ENCODE measurements around the gene SMYD5.
"Not testable (repeated sequence)": the region's sequence is repeated elsewhere in the genome, so short reads cannot be mapped to it uniquely, and the experiment has no call there.

The SMYD5 gene

DNA sequence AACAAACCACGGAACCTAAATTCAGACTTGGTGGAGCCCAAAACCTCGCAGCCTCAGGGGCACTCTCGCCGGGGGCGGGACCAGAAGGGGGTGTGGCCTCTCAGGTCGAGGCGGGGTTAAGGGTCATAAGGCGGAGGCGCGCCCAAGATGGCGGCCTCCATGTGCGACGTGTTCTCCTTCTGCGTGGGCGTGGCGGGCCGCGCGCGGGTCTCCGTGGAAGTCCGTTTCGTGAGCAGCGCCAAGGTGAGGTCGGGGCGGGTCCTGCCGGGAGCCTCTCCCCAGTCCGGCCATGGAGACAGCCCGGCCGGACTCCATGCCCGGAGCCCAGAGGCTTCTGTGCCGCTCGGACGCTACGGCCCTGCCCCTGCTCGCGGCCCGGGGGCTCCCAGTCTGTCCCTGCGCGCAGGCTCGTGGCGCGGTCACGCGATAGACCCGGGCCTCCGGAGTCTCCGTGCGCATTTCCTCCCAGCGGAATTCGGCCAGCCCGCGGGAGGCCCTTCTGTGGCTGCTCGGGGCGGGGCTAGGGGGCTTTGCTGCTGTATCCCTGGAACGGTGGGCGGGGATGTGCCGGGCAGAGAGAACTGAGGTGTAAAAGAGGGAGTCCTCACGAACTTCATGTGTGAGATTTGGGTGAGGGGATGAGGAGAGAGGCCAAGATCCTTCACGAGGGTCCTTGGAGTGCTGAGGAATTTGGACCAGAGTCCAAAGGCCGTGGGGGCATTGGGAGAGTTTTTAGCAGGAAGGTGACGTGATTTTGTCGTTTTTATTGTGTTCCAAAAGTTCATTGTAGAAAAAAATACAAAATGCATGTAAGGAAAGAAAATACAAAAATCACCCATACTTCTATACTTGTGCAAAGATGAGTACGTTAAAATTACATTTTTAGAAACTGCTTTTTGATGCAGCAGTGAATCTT lies at the start of gene SMYD5:
TSS of gene SMYD5 (plus strand) at position 126 of the 916 bp plus-strand sequence. CDS start at position 148, 22 bp downstream.
- peak; percentile 89 for DNase-seq

DNA sequence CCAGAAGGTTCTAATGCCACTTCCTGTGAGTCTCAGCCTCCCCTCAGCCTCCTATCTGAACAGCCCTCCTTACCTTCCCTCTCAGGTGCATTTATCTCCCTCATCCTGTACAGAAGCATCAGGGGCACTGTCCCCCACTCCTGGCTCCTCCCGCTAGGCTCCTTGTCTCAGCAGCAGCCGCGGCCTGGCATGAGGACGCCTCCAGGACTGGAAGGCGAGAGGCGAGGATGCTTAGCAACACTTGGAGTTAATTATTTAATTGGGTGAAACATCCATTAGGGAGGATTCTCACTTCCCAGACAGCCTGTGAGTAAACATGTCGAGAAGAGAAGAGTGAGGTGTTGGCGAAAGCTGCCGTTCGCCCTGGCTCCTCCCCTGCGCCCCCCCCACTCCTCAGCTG lies 48.1 kb upstream of the SMYD5 start:
- not testable (repeated sequence) for DNase-seq

DNA sequence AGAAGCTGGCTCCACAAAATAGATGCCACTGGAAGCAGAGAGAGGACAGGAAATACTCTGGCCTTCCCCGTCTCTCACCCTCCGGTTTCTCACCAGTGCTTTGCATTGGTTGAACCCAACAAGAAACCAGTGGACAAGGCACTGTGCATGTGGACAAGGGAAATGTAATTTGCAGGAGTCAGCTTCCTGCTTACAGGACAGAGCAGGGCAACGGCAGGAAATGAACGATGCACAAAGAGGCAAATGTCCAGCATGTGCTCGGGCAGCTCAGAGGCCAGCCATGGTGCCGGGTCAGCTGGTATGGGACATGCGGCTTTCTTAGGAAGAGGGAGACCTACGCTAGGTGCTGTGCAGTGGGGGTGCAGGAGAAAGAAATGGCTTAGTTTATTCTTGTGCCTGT lies 47.2 kb upstream of the SMYD5 start:
- not testable (repeated sequence) for DNase-seq

DNA sequence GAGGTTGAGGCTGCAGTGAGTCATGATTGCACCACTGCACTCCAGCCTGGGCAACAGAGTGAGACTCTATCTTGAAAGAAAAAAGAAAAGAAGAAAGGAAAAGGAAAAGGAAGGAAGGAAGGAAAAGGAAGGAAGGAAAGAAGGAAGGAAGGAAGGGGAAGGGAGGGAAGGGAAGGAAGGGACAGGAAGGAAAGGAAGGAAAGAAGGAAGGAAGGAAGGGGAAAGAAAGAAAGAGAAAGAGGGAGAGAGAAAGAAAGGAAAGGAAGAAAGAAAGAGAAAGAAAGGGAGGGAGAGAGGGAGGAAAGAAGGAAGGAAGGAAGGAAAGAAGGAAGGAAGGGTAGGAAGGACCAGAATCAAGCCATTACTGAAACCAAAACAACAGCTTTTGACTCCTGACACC lies 45.7 kb upstream of the SMYD5 start:
- not testable (repeated sequence) for DNase-seq

DNA sequence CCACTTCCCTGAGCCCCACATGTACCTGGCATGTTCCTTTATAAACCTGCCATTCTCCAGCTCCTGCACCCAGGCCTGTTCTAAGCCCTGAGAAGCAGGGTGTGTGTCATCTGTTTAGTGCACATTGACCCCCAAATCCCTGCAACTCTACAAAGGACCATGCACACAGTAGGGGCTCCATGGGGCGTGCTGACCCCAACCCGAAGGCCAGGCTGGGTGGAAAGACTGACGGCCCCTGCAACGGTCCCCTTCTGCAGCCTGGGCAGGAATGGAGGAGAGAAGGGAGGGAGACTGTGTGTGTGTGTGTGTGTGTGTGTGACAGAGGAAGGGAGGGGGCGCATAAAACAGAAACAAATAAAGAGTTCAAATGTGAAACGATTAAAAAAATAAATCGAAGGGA lies 43.7 kb upstream of the SMYD5 start:
- not testable (repeated sequence) for DNase-seq

DNA sequence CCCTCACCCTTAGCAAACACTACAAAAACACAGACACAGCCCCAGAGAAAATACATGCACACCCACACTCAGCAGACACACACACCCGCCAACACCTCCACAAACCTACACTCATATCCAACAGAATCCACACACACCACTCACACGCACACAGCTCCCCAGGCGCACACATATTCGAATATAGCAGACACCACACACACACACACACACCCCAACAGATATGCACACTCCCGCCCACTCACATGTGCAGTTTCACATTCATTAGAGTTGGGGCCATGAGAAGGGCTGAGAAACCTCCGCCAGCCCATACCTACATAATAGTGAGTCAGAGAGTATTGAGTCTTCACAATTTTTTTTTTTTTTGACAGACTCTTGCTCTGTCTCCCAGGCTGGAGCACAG lies 41.1 kb upstream of the SMYD5 start:
- DNase-seq, result peak; percentile 66

DNA sequence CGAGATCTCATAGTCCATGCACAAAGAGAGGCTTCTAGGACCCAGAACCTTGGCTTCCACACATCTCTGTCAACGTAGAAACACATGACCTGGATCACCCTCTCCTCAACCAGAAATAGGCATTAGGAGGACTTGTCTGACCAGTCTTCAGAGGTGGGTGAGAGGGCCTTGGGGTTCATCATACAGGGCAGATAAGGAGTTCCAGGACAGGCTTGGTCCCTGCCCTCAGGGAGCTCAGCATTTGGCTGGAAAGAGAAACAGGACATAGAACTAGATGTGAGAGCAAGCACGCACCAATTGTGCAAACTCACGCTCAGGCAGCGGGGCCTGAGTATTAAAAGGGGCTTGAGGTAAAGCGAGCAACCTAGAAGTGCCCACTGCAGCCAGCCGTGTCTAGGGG lies 40.3 kb upstream of the SMYD5 start:
- DNase-seq, result no peak

DNA sequence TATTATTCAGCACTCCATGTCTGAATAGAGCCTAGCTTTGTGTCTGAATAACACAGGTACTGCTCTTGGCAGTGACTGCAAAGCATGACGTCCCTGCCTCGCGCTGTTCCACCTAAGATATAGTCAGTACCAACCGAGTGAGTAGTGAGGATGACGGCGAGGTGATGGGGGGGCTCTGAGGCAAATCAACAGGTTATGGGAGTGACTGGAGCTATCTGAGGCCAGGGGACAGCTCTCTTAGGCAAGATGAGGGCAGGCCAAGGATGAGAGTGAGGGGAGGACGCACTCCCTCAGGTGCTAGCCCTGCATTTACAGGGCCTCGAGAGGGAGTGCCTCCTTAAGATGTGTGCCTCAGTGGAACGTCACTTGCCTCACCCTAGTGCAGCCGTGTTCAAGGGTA lies 39.8 kb upstream of the SMYD5 start:
- no peak for DNase-seq

DNA sequence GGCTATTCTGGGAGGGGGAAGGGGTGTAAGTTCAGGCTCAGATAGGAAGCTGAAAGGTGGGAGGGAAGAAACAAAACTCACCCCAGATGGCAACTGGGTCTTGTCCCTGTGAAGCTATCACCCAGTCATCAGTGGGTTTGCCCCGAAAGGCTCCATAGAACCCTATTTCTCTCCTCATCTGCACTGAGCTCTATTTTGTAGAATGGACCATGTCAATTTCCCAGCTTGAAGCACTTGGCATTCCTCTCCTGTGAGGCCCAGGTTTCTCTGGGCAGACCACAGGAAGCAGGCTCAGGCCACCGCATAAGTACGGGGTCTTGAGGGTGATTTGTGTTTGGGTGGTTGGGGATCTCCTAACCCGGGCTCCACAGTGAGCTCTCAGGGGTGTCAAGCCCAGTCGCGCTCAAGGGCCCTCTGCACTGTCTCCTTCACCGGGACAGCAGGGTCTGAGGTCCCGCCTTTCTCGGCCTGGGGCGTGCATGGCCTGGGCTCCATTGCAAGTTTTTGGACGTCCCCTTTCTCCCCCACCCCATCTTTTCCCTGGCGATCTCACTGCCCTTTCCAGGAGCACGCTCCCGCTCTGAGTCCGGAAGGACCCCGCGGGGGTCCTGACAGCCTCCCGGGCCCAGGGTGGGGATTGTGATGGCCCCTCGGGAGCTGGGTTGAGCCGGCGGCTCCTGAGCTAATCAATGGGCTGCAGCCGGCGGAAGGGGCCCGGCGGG lies 38.9 kb upstream of the SMYD5 start:
- no peak for DNase-seq

DNA sequence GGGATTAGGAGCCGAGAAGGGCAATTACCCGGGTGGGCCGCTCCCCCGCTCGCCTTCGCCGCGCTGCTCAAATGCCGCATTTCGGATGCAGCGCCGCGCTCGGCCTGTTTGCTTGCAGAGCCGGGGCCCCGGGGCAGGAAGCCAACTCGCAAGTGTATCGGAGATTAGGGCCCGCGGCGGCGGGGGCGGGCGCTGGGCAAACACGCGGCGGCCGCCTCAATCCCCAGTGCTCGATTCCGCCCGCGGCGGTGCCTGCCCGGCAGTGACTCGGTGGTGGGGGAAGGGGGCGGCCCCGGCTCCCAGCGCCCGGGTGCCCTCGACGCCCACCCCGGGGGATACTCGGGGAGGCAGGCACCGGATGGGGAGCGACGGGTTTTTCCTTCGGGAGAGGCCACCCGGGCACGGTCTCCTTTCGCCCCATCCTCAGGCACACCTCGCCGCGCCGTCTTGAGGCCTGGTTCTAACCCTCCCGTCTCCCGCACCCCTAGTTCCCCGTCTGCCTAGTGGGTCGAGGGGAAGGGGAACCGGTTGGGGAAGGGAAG lies 38.3 kb upstream of the SMYD5 start:
- DNase-seq, result peak; percentile 61

DNA sequence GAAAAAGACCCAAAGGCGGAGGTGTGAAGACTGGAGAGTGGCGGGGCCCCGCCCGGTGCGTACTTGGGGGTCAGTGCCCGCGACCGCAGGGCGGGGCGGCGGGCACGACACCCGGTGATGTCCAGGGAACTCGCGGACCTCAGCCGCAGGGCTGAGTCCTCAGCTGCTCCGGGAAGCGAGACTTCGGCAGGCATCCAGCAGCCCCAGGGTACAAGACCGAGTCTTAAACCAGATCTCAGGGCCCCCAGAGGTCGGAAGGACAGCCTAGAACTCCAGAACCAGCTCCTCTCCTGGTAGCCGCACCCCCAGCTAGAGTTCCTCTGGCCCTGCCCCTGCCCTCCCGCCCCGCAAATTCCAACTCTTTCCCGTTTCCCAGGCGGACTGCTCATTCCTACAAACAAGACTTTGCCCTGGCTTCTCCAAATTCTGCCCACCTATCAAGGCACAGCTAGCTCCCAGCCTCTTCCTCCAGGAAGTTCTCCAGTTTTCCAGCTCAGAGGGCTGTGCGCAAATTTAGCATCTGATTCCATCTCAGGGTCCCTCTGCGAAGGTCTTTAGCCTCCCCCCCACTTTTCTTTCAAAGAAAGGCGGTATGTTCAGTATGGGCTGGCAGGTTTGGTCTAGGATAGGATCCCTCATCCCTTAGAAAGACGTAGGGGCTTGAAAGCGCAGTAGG lies 37.7 kb upstream of the SMYD5 start:
- no peak for DNase-seq

DNA sequence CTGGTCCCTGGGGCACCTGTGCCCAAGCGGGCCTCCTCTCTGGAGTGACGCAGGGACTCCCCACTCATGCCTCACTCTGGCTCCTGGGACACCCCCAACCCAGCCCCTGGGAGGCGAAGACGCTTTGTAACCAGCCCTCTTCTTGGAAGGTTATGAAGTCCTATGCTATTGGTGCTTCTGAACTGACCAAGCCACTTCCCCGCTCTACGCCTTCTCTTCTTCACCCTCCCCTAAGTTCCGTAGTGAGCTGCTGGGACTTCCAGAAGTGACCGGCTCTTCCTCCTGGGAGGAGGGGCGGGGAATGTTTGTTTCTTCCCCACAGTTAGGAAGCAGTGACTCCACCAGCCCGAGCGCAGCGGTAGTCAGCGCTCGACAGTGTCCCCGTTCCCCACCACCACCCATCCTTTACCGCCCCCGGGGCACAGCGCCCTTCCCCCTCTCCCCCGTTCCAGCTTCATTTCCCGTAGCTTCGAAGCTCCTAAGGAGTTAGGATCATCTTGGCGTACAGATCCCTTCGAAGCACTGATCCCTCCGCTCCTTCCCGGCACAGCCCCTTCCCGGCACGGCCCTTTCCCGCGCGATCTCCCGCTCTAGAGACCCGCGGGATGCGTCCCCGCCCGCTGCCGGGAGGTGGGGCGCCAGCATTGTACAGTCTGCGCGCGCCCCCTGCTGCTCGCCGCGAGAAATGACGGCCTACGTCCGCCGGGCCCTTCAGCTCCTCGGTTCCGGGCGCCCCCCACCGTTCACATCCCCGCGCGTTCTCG lies 37.0 kb upstream of the SMYD5 start:
- peak; percentile 84 for DNase-seq

DNA sequence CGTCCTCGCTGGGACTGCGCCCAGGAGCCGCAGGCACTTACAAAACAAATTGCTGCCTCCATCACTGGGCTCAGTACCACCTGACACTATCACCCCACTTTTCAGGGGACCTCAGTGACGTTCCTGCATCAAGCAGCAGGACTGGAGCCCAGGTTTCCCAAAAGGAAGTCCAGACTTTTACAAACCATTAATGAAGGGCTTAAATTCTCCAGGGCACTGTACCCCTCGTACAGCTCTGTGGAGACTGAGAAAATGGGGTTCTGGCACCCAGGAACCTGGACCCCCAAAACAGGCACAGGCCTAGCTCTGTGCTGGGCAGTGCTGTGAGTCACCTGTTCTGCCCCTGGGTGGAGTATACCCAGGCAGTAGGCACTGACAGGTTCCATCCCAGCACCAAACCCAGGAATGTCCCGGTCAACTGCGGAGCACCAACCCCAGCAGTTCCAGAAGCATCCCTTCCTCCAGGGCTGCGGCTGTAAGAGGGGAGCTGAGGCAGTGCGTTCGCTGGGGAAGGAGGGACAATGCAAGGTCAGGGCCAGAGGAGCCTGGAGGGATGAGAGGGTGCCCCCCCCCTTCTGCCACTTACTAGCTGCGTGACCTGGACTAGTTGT lies 36.3 kb upstream of the SMYD5 start:
- no peak for DNase-seq

DNA sequence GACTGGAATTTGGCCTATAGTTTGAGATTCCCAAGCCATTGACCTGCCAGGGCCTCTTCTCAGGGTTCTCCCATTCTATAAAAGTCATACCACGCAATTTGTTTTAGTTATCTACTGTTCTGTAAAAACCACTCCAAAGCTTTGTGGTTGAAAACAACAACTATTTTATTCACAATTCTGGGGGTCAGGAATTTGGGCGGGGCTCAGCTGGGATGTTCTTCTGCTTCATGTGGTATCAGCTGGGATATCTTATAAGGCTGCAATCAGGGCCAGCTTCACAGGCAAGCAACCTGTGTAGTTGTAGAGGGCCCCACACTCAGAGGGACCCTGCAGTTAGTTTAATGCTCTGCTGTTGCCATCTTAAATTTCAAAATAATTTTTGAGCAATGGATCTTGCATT lies 28.1 kb upstream of the SMYD5 start:
- DNase-seq, result no peak

DNA sequence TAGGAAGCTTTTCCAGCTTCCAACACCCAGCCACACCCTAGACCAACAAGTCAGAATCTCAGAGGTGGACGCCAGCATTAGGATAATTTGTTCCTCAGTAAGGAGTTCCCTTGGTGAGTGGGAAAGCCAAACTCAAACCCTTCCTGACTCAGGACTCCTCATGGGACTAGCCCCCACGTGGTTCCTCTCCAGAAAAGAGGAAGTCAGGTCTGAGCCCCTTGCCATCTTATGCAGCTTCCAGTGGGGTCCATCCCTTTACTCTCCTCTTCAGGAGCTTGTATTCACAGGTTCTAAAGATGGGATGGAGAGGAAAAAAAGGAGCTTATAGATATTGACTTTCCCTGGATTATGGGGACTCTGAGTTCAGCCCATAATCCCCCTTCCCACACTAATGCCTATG lies 26.5 kb upstream of the SMYD5 start:
- DNase-seq, result no peak

DNA sequence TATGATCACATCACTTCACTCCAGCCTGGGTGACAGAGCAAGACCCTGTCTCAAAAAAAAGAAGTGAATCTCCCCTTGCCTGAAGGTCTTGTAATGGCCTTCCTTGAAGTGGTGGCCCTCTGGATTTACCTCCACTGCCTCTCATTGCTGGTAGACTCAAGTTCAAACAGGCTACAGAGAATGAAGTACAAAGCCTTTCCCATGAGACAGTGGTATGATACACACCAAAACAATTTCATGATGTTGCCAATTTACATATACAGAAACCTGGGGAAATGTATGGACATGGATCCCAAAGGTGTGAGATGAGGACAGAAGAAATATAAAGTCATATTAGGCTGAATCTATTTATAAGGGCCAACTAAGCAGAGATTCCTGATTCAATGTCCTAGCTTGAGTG lies 16.5 kb upstream of the SMYD5 start:
- no peak for DNase-seq

DNA sequence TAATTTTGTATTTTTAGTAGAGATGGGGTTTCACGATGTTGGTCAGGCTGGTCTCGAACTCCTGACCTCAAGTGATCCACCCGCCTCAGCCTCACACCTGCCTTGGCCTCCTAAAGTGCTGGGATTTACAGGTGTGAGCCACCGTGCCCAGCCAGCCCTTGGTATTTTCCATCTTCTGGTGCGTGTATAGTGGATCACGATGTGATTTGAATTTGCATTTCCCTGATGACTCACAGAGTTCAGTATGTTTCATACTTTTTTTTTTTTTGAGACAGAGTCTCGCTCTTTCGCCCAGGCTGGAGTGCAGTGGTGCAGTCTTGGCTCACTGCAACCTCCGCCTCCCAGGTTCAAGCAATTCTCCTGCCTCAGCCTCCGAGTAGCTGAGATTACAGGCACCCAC lies 13.8 kb upstream of the SMYD5 start:
- DNase-seq, result not testable (repeated sequence)

DNA sequence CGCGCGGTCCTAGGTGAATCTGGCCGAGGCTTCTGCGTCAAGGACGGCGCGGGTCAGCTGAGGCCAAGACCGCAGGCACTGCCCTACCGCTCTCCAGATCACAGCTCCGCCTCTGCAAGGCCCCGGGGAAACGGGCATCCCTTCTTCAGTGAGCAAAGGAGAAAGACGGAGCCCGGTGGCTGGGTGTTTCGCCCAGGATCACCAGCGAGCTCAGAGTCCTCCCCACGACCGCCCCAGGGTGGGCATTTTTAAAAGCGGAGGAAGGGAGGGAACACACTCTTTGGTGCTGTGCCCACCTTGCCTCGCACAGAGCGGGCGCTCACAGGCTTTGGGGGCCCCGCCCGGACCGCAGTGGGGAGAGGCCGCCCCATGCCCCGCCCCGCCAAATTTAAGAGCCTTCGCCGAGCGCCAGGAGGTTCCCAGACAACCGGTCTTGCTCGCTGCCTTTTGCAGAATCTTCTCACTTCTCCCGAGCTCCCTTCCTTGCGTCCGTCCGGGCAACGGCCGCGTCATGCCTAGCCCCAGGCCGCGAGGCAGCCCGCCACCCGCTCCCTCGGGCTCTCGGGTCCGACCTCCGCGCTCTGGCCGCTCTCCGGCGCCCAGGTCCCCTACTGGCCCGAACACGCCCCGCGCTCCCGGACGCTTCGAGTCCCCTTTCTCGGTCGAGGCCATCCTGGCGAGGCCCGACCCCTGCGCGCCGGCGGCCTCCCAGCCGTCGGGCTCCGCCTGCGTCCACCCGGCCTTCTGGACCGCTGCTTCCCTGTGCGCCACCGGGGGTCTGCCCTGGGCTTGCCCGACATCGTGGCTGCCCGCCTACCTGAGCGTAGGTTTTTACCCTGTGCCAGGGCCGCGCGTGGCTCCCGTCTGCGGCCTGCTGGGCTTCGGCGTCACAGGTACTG lies 11.6 kb upstream of the SMYD5 start, which contains the start of gene NOTO:
TSS of gene NOTO (plus strand) at position 419 of the 899 bp plus-strand sequence. CDS start at position 512, 93 bp downstream.
- DNase-seq, result no peak

DNA sequence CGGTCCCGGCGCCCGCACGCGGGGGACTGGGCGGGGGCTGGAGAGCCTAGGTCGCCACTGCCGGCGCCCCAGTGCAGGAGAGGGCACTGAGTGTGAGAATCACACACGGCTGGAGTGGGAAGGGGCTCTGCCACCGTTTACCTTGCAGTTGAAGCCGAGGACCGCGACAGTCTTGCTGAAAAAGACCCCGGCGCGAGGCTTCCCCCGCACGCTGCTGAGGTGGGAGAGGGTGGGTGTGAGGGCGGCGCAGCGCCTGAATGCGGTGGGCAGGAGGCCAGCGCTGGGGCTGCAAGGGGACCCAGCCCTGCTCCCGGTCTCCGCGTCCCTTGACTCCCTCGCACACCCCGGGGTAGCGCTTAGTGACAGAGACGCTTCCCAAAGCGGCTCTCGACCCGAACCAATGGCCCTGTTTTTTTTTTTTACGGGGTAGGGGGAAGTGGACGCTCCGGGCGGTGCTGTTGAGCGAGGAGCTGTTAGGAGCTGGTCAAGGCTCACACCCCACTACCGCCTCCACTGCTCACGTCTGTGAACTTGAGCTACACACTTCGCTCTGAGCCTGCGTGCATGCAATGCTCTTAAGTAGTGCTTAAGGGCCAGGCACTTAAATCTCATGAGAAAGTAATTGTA lies 10.9 kb upstream of the SMYD5 start:
- no peak for DNase-seq

DNA sequence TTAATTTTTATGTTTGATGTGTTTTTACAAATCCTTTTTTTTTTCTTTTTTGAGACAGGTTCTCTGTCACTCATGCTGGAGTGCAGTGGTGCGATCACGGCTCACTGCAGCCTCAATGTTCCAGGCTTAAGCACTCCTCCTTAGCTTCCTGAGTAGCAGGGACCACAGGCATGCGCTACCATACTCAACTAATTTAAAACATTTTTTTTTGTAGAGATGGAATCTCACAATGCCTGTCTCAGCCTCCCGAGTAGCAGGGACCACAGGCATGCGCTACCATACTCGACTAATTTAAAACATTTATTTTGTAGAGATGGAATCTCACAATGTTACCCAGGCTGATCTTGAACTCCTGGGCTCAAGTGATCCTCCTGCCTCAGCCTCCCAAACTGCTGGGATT lies 8.4 kb upstream of the SMYD5 start:
- no peak for DNase-seq

Data from stimulated activated naive CD4-positive, alpha-beta T cell treated with Interleukin-2 at 50 U/mL for 16 hours (primary cell).